HG03354 (cell line): Measurements from ENCODE around the gene FBXO33.
"Not testable (repeated sequence)": the region's sequence is repeated elsewhere in the genome, so short reads cannot be mapped to it uniquely, and the experiment has no call there.

Experiments
- ATAC-seq: cut with Tn5 transposase; IDR thresholded peaks from one replicate; pipeline ENCODE4 v1.9.1; 2021; ENCODE audit warnings: mild to moderate bottlenecking; ENCODE audit not compliant: unreplicated experiment, poor library complexity, severe bottlenecking

Gene FBXO33

DNA sequence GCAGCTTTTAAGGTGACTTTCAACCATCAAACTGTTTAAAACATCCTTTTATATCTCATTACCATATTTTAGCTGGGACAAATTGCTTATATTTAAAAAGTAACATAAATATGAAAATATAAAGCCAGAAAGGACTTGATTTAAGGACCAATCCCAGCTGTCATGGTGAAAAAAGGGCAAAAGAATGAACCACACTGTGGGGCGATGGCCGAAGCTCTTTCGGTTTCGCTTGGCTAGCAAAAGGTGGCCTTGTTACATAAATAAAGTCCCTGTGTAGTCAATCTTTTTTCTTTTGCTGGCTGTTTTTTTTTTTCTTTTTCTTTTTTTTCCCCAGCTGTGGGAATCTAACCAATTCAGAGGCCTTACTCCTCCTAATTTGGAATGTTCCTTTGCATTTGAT lies 50.9 kb downstream of the FBXO33 start:
- no peak for ATAC-seq

DNA sequence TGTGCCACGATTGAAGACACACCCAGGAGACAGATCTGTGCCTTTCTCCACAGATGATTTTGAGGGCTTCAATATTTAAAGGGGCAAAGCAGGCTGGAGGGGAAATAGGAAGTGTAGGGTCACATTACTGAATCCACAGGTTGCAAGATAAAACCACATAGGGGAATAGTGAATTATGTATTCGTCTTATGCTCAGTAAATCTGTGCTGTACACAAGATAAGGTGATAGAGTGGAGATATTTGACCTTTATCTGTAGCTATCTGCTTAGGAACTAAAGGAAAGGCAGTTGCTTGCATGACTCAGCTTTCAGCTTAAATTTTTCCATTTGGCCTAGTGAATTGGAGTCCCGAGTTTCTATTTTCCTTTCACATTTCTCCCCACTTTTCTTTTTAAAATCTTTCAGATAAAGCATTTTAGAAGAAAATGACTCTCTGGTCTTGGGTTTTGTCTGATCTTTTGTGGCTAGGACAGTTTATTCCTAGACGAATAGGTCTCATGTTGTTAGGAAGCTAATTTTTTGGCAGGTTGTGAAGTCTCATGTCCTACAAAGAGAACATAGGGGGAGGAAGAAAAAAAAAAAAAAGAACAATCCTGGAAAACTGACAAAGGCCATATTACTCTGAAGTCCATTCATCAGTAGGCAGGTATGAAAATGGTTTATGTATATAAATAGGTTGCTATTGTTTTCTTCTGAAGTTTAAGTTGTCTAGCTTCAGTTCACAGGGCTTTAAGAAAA lies 55.4 kb downstream of the FBXO33 start:
- no peak for ATAC-seq

GRCh38 chr14:39374851-39375250 lies 57.4 kb downstream of the FBXO33 start:
- ATAC-seq = no peak

GRCh38 chr14:39372656-39373055 lies 59.6 kb downstream of the FBXO33 start:
- ATAC-seq = no peak

DNA sequence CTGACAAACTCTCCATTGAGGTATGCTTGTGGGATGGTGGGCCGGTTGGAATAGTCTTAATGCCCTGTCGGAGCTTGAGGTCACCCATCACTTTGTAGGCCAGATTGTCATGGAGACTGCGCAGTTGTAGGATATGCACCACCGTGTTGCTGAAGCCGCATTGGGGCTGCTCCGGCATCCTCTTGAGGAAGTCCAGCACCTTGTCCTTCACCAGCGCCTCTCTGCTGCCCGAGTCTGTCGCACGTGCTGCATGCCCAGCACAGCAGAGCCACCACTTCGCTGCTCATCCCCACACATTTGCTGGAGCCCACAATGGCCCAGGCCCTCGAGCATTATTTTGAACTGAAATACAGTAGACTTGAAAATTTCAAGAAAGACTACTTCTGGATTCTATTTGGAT lies 61.8 kb downstream of the FBXO33 start:
- ATAC-seq = no peak

- no peak for ATAC-seq
Measured at GRCh38 chr14:39369029-39369428, 63.2 kb downstream of the FBXO33 start.

DNA sequence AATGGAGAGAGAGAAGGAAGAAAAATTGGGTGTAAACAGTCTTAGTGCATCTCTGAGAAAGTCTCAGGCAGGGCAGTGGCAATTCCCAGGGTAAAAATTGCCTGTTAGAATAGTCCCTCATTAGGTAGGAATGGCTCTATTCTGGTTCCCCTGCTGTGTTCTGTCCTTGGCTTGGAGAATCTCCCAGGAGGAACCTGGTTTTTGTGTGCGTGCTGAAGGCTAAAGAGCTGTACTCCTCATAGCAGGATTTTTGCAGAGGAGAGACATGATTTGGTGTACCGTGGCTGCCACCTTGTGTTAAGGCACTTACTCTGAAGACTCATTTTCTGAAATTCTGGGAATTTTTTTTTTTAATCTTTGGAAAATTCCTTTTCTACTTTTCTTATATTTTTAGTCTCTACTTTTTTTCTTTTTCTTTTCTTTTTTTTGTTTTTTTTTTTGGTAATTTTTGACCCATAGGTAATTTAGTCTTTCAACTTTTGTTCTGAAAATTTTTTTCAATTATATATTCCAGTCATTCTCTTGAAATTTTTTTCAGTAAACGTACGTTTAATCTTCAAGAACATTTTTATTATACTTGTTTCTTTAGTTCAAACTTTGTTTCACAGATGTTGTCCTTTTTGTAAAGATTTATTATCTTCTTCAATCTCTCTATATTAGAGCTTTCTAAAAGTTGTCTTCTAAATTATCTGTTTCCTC lies 63.8 kb downstream of the FBXO33 start:
- ATAC-seq = no peak

DNA sequence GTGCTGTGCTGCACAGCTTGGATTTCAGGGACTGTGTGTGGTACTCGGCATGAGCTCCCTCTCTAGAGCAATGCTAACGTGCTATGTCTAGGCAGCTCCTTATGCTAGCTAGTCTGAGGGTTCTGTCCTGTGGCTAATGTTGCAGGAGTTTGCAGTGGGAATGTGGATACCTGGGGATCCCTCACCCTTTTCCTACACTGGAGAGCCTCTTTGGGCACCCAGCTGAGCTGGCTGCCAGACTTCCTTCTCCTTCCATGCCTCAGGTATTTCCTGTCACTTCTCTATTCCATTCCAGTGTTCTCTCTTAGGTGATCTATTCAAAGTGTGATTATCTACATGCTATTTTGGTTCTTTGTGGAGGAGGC lies 64.9 kb downstream of the FBXO33 start:
- no peak for ATAC-seq

GRCh38 chr14:39366460-39367386 lies 65.5 kb downstream of the FBXO33 start:
- no peak for ATAC-seq

DNA sequence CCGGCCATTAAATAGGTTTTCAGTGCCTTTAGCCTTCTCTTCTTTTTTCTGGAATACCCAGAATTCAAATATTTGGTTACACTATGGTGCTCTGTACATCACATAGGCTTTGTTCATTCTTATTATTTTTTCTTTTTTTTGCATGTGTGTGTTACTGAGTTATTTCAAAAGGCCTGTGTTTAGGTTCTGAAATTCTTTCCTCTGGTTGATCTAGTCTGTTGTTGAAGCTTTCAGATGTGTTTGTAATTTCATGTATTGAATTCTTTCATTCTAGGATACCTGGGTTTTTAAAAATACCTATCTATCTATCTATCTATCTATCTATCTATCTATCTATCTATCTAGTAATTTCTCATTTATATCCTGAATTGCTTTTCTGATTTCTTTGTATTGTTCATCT lies 66.9 kb downstream of the FBXO33 start:
- ATAC-seq = no peak

DNA sequence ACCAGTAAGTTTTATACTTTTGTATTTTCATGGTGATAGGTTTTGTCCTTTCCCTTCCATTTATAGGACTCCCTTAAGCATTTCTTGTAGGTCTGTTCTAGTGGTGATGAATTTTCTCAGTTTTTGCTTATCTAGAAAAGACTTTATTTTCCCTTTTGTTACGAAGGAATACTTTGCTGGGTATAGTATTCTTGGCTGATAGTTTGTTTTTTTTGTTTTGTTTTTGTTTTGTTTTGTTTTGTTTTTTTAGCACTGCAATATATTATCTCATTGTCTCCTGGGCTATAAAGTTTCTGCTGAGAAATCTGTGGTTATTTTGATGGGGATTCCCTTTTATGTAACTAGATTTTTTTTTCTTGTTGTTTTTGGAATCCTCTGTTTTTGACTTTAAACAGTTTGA lies 67.7 kb downstream of the FBXO33 start:
- no peak for ATAC-seq

DNA sequence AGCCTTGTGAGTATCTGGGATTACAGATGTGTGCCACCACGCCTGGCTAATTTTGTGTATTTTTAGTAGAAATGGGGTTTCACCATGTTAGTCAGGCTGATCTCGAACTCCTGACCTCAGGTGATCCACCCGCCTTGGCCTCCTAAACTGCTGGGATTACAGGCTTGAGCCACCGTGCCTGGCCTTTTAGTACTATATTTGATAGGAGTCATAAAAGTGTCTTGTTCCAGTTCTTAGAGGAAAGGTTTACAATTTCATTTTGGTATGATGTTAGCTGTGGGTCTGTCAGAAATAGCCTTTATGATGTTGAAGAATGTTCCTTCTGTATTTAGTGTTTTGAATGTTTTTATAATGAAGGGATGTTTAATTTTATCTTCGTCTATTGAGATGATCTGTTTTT lies 70.7 kb downstream of the FBXO33 start:
- not testable (repeated sequence) for ATAC-seq

GRCh38 chr14:39360316-39360715 lies 71.9 kb downstream of the FBXO33 start:
- no peak for ATAC-seq

- ATAC-seq = not testable (repeated sequence)
Measured at GRCh38 chr14:39359069-39359468, 73.2 kb downstream of the FBXO33 start.

DNA sequence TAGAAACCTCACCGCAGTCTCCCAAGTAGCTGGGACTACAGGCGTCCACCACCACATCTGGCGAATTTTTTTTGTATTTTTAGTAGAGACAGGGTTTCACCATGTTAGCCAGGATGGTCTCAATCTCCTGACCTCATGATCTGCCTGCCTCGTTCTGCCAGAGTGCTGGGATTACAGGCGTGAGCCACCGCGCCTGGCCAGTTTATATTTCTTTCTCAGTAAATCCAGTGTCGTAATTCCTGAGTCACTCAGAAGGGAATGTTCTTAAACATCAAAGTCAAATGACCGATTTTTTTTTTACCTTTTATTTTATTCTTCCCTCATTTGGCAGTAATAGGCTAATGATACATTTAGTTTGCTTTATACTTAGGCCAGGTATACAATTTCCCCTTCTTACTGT lies 80.5 kb downstream of the FBXO33 start:
- no peak for ATAC-seq

GRCh38 chr14:39350866-39351265 lies 81.4 kb downstream of the FBXO33 start:
- no peak for ATAC-seq
